8988T (cell line): ENCODE measurements around the gene SOX8.
"Not testable (repeated sequence)": the region's sequence is repeated elsewhere in the genome, so short reads cannot be mapped to it uniquely, and the experiment has no call there.

Experiments
- DNase-seq: peaks from one replicate; pipeline ENCODE4 v3.0.0; 2011

SOX8 gene

DNA sequence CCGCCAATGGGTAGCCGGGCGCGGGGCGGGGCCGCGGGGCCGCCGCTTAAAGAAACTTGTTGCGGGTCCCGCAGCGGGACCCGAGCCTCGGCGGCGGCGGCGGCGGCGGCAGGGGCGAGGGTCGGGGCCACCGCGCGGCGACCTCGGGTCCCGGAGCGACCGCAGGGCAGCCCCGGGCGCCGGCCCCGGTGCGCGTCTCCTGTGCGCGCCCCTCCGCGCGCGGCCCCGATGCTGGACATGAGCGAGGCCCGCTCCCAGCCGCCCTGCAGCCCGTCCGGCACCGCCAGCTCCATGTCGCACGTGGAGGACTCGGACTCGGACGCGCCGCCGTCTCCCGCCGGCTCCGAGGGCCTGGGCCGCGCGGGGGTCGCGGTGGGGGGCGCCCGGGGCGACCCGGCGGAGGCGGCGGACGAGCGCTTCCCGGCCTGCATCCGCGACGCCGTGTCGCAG is at the start of gene SOX8:
TSS of gene SOX8 (plus strand) at position 76 of the 450 bp plus-strand sequence. CDS start at position 229, 153 bp downstream.
- peak; percentile 76 for DNase-seq

- DNase-seq, result no peak
These were observed 48.7 kb upstream of the SOX8 start for GRCh38 chr16:932831-933330.

- DNase-seq, result no peak
These were observed 48.0 kb upstream of the SOX8 start for GRCh38 chr16:933581-933980.

DNA sequence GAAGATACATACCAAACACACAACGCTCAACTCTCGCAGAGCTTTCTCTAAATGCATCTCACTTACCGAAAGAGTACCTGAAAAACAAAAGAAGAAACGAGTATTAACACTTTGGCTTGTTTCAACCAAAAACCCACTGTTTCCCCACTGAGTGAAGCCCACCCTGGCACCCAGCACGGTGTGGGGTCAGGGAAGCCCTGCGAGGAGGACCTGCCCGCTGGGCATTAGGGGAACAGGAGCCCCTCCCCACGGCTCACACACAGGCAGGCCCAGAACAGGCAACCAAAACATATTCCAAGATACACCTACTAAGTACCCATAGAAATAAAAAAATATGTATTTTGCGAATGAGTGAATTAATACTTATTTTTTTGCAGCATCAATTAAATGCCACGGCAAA is 47.4 kb upstream of the SOX8 start:
- DNase-seq, result no peak

- no peak for DNase-seq
These were observed 45.9 kb upstream of the SOX8 start for GRCh38 chr16:935684-936083.

GRCh38 chr16:937311-937710 is 44.3 kb upstream of the SOX8 start:
- no peak for DNase-seq

DNA sequence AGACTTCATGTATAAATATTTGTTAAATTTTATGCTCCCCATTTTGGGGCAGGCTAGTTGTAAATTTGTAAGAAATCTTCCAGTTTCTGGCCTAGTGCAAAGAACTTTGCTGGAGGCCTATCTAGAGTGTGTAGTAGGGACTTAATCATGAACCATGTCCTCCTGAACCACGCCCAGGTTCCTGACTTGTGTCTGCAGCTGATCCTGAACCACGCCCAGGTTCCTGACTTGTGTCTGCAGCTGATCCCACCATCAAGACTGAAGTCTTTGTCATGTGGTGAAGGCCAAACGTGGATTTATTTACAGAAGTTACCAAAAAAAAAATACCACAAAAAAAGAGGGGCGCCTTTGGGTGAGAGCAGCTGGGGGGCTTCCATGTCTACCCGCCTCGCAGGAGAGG is 43.8 kb upstream of the SOX8 start:
- no peak for DNase-seq

- DNase-seq, result no peak
These were observed 43.4 kb upstream of the SOX8 start for GRCh38 chr16:938136-938535.

DNA sequence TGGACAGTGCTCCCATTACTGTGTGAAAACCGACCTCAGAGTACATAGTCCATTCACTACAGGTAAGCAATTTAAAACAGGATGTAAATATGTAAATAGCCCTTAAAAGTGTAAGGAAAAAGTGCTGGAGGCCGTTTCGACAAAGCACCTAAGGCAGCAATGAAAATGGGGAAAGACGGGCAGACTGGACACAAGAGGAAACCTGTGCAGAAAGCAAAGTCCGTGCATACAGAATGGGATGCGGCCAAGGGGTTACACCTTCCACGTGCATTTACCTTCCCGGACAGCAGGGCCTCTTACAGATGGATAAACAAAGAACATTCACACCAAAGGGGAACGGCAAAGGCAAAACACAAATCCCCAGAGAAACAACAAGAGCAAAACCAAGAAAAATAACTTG is 42.8 kb upstream of the SOX8 start:
- DNase-seq, result no peak

DNA sequence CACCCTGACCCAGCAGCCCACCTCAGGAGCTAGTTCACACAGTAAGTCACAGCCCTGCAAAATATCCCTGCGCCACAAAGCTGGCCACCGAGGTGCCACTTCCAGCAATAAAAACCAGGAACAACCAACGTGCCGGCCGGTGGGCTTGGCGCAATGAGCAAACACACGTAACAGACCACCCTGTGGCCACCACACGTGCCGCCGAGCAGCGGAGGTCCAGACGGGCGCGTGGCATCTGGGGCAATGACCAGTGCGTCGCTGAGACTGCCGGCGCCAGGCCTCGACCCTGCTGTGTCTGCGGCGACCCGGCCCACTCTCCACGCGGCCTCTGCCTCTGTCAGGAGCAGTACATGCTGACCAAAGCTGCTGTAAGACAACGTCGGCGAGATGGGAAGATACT is 42.3 kb upstream of the SOX8 start:
- DNase-seq, result no peak

- no peak for DNase-seq
These were observed 41.6 kb upstream of the SOX8 start for GRCh38 chr16:939941-940340.

- no peak for DNase-seq
These were observed 39.0 kb upstream of the SOX8 start for GRCh38 chr16:942436-943060.

- DNase-seq, result no peak
These were observed 37.6 kb upstream of the SOX8 start for GRCh38 chr16:943971-944370.

- no peak for DNase-seq
These were observed 36.1 kb upstream of the SOX8 start for GRCh38 chr16:945271-946047.

DNA sequence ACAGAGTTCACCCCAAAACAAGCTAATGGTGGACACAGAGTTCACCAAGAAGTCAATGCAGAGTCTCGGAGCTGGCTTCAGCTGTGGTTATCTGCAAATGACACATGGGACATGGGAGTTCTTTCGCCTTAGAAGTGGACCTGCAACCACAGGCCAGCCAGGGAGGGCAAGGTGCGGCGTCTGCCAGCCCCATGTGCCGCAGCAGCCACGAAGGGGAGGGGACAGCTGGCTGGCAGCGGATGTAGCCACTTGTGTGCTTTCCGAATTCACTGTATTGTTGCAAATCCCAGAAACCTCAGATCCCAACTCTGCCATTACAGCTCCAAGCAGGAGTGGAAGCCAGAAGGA is 35.5 kb upstream of the SOX8 start:
- no peak for DNase-seq

DNA sequence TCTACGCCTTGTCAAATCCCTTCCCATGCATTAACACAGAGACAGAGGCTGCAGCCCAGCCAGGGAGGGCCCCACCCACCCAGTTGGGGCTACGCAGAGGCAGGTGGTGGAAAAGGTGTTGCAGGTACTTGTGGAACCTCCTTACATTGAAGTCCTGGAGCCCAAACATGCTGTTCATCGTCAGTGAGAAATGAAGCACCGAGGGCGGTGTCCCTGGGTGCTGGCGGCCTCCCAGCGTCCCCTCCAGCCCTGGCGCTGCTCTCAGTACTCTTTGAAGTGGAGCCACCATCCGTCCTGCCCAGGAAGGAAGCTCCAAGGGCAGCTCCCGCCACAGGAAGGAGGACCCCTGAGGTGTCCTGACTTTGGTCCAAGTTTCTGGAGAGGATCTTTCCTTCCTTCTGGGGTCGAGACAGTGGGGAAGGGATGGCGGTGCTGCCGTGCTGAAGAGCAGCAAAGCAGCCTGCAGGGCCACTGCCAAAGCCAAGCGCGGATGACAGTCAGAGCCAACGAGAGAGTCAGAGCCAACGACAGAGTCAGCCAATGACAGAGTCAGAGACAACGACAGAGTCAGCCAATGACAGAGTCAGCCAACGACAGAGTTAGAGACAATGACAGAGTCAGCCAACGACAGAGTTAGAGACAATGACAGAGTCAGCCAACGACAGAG is 34.2 kb upstream of the SOX8 start:
- no peak for DNase-seq

- not testable (repeated sequence) for DNase-seq
These were observed 33.7 kb upstream of the SOX8 start for GRCh38 chr16:947922-948303.

GRCh38 chr16:948767-949166 is 32.8 kb upstream of the SOX8 start:
- not testable (repeated sequence) for DNase-seq

GRCh38 chr16:950733-951573 is 30.6 kb upstream of the SOX8 start:
- DNase-seq, result not testable (repeated sequence)

DNA sequence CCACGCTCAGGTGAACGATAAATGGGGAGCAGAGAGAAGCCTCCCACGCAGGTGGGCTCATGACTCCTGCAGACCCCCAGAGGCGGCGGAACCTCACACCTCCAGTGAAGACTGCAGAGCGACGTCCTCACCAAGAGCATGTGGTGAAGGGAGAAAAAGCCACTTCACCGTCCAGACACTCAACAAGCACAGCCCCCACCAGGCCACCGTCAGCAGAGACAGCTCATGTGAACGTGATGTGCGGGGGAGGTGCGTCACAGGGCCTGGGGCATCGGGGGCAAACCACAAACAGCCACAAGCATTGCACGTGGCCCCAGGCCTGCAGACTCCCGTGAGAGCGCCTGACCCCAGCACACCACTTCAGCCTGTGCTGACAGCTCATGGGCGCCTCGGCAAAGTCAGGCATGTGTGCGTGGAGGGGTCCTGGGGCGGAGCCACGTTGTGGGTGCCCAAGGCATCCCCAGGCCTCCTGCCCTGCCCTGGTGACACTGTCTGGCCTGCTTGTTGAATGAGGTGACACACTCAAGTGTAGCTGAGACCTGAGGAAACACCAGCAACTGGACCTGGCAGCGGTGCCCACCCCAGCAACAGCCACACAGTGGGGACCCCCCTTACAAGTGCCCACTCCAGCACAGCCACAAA is 29.8 kb upstream of the SOX8 start:
- no peak for DNase-seq

DNA sequence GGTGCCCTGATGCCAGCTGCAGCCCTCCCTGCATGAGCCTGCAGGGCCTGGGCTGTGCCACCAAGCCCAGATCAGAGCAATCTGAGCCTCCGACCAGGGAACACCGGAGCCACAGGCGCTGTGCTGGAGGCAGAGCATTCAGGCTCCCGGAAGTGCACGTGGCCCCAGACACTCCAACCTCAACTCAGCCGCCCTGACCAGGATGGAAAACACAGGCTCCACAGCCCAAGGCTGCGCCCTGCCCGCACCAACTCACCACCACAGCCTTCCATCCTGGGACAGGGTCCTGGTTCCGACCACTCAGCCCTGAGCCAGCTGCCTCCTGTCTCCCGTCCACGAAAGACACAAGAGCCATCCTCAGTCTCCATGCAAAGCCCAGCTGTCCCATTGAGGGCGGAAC is 29.2 kb upstream of the SOX8 start:
- no peak for DNase-seq

DNA sequence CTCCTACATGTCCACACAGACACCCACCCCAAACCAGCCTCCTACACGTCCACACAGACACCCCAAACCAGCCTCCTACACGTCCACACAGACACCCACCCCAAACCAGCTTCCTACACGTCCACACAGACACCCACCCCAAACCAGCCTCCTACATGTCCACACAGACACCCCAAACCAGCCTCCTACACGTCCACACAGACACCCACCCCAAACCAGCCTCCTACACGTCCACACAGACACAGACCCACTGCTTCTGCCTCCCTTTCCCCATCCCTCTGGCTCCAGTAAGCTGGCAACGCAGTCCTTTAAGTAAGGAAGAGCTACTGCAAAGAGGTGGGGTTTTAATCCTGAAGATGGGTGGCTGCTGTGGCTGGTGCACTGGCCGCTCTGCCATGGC is 27.8 kb upstream of the SOX8 start:
- not testable (repeated sequence) for DNase-seq

DNA sequence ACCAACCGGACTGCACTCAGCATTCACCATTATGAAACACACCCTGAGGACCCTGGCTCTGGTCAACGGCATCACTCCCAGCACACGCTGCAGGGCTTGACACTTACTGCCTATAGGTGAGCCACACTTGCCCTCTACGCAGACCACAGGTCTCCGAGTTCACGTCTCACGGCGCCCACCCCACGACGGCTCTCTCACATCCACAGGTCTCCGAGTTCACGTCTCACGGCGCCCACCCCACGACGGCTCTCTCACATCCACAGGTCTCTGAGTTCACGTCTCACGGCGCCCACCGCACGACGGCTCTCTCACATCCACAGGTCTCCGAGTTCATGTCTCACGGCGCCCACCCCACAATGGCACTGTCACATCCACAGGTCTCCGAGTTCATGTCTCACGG is 25.8 kb upstream of the SOX8 start:
- not testable (repeated sequence) for DNase-seq
